Epithelial cell of prostate (primary cell): ENCODE results near the gene SEPTIN10.
"Not testable (repeated sequence)": the region's sequence is repeated elsewhere in the genome, so short reads cannot be mapped to it uniquely, and the experiment has no call there.

Experiments
- DNase-seq: peaks from one replicate; pipeline ENCODE4 v3.0.0-alpha.2; 2011; ENCODE audit warnings: low read depth, low spot score
- H3K27ac ChIP-seq: fragments of 450-650 bp; 2 replicates; pipeline ENCODE4 v1.5.1; 2017; ENCODE audit warnings: mild to moderate bottlenecking

SEPTIN10 gene

GRCh38 chr2:109613922-109614714 lies at the start of gene SEPTIN10, which contains the start of gene SOWAHC:
Gene SEPTIN10 (minus strand): TSS chr2:109613966. CDS start chr2:109613827, 139 bp downstream.
Gene SOWAHC (plus strand): TSS chr2:109614364. CDS start chr2:109614490, 126 bp downstream.
- peak; percentile 94 for DNase-seq
- H3K27ac ChIP-seq: peak within 1 kb of the TSS; percentile 98

GRCh38 chr2:109662889-109663288 lies 49.1 kb upstream of the SEPTIN10 start:
- H3K27ac ChIP-seq: peak overlapping the region; percentile 23
- DNase-seq: no peak

DNA sequence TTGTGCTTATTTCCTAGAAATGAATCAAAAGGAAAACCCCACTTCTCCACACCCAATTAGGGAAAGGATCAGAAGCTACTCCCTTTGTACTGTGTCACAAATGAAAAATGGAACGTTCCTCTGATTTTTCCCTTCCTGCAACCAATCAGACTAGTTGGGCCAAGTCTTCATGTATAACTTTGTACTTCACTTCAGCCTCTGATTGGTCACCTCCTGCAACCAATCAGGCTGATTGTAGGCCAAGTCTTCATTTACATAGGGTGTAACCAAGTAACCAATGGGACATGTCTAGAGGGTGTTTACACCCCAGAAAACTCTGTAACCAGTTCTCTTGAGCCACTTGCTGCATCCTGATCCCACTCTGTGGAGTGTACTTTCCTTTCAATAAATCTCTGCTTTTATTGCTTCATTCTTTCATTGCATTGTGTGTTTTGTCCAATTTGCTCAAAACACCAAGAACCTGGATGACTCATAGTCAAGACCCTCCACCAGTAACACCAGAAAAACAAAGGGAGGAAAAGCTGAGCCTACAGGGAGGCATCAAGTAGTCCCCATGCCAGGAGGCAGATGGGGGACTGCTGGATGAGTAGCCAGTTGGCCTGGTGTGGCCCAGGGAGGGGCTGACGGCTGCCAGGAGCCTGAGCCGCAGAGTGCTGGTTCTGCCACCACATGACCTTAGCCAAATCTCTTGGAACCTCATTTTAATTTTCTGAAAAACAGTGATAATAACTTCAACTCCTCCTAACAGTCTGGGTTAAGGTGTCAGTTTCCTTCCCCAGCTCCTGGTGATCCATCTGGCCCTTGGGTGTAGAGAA lies 46.5 kb upstream of the SEPTIN10 start:
- DNase-seq: no peak
- H3K27ac ChIP-seq: no peak overlapping the region

- DNase-seq: no peak
- H3K27ac ChIP-seq: no peak overlapping the region
Measured at GRCh38 chr2:109659396-109660045, 45.8 kb upstream of the SEPTIN10 start.

DNA sequence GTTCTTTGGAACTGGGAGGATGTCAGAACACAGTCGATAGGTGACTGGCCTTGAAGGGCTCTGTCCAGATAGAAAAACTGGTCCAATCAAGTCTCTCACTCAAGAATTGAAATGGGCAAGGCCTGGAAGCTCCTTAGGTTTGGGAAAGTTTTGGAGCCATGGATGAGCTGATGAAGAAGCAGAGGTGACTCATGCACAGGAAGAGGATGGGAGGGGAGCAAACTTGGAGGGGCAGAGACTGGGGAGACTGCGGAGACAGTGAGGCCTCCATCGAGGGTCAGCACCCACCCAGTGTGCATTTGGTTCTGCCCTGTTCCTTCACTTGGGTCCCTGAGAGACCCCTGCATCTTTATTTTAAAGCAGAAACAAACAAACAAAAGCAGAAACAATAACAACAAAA lies 41.5 kb upstream of the SEPTIN10 start:
- no peak for DNase-seq

DNA sequence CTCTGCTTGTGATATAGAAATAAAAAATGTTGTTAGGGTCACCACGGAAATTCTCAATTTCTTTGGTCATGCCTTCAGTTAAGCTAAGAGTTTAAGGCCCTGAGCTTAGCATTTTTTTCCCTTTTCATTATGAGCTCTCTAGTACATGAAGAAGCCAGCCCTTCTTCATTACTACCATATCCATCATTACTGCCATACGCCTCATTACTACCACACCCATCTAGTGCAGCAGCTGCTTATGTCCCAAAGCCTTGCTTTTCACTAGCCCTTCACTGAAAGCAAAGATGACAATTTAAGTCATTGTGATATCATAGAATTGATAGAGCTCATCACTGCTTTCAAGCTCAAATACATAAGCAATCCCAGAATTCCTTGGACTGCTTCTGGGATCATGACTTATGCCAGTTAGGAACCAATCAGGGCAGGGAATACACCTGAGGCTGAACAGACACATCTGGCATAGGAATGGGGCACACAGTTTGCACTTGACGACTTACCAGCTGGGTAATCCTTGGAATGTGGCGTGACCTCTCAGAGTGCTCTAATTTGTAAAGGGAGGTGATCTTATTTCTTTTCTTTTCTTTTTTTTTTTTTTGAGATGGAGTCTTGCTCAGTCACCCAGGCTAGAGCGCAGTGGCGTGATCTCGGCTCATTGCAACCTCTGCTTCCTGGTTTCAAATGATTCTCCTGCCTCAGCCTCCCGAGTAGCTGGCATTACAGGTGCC lies 40.7 kb upstream of the SEPTIN10 start:
- no peak overlapping the region for H3K27ac ChIP-seq
- DNase-seq: no peak

More for the DNA sequence above, 41.5 kb upstream of the SEPTIN10 start:
- no peak overlapping the region for H3K27ac ChIP-seq

- H3K27ac ChIP-seq: no peak overlapping the region
- DNase-seq: no peak
Measured at GRCh38 chr2:109649736-109650695, 36.2 kb upstream of the SEPTIN10 start.

DNA sequence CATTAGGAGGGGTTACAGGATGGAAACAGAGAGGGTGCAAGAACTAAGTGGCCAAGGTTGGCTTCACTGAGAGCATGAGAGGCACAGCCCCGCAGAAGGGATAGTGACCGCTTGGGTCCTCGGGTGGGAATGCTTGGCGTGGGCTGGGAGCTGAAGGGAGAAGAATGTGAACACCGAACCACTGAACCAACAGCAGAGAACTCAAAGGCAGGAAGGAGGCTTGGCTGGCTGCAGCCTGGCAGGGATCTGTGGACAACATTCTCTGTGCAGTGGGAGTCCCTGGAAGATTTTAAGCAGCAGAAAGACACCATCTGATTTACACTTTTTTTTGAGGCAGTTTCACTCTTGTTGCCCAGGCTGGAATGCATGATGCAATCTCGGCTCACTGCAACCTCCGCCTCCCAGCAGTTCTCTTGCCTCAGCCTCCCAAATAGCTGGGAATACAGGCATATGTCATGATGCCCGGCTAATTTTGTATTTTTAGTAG lies 34.3 kb upstream of the SEPTIN10 start:
- H3K27ac ChIP-seq: no peak overlapping the region
- DNase-seq: no peak

GRCh38 chr2:109647636-109648035 lies 33.9 kb upstream of the SEPTIN10 start:
- no peak for DNase-seq
- no peak overlapping the region for H3K27ac ChIP-seq

GRCh38 chr2:109646961-109647360 lies 33.2 kb upstream of the SEPTIN10 start:
- no peak for DNase-seq
- no peak overlapping the region for H3K27ac ChIP-seq

DNA sequence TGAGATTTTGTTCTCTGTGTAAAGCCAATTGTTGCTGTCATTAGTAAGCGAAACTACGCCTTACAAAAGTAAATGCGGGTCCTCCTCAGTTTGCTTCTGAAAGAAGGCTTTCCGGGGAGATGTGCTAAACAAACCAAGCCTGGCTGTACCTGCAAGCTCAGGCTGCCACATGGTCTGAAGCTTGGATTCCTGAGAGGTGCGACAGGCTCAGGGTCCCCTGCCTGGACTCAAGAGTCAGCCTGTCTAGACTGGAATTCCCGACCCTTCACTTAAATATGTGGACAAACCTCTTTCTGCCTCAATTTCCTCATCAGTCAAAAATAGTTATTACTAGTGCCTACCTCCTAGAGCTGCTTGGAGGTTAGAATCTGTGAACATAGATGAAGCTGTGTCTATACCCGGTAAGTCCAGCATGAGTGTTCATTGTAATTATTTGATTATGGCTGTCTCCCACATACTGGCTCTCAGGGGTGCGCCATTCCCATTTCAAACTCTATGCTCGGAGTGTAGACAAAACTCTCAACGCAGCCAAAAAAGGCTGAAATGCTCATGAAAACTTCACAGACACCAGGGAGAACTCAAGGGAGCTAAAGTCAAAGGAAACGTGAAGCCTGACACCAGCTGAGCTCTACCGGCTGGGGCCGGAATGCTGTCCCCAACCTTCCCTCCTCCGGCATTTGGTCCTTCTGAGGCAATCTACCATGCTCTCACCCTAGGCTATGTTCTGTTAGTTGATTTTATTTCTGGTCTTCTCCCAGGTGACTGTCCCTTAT lies 31.8 kb upstream of the SEPTIN10 start:
- no peak overlapping the region for H3K27ac ChIP-seq
- no peak for DNase-seq

DNA sequence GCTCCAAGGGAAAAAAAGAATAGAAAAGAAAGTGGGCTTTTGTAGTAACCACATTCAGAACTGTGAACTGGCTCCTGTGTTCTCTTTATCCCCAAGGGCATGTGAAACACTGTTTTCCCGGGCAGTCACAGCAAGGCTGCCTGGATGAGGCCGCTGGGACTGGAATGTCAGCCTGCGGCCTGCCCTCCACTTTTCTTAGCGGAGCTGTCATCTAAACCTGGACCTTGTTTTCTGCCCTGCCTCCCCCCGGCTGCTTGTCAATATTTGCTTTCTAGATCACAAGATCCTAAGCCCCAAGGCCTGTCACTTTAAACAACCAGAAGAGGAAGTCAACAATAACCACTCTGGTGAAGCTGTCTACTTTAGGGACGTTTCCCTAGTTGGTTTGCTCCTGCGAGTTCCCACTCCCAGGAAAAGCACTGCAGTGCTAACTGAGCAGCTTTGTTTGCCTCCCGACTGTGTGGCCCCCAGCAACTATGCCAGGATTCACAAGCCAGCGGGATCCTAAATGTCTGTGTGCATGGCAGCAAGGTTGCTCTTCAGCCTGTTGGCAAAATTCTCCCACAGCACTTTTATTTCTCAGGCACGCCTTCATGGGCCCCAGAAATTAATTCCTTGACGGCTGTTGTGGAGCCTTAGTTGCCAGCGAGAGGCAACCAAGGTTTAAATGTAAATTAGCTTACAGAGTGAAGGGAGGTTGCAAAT lies 31.0 kb upstream of the SEPTIN10 start:
- peak overlapping the region; percentile 8 for H3K27ac ChIP-seq
- no peak for DNase-seq

- not testable (repeated sequence) for DNase-seq, H3K27ac ChIP-seq
Measured at GRCh38 chr2:109640000-109640399, 26.2 kb upstream of the SEPTIN10 start.

GRCh38 chr2:109638795-109639194 lies 25.0 kb upstream of the SEPTIN10 start:
- no peak for DNase-seq
- H3K27ac ChIP-seq: no peak overlapping the region

- DNase-seq: no peak
- H3K27ac ChIP-seq: peak overlapping the region; percentile 44
Measured at GRCh38 chr2:109637749-109638570, 24.2 kb upstream of the SEPTIN10 start.

GRCh38 chr2:109636317-109636716 lies 22.6 kb upstream of the SEPTIN10 start:
- peak overlapping the region; percentile 14 for H3K27ac ChIP-seq
- DNase-seq: no peak
